BJ (cell line): ENCODE measurements around the gene CNOT4. TPM values are rescaled to one million over a fixed set of nuclear protein-coding genes. Genes with fewer than 3 reads are reported as not detected.

Experiments used
- CTCF ChIA-PET: fragments of 350-600 bp; formaldehyde crosslinking; extraction: SDS; loops from one replicate; lab custom pipeline; 2021; ENCODE audit warnings: antibody characterized with exemption, inconsistent platforms; lab: Yijun Ruan, JAX
- POLR2A ChIA-PET: fragments of 300-600 bp; sonication (Branson Sonifier 250); formaldehyde crosslinking; extraction: SDS; loops from one replicate; lab custom pipeline; 2021; ENCODE audit warnings: antibody characterized with exemption; lab: Charles Lee
- DNase-seq: peaks from one replicate; pipeline ENCODE4 v3.0.0-alpha.2; 2011; ENCODE audit warnings: low read depth
- H3K27me3 ChIP-seq: 2 replicates; pipeline ENCODE4 v1.6.0; 2011; ENCODE audit warnings: low read length; ENCODE audit not compliant: control insufficient read depth, insufficient read depth
- H3K36me3 ChIP-seq: 2 replicates; pipeline ENCODE4 v1.5.1; 2011; ENCODE audit warnings: low read length; ENCODE audit not compliant: control insufficient read depth, insufficient read depth
- H3K4me3 ChIP-seq: 2 replicates; pipeline ENCODE4 v1.5.1; 2011; ENCODE audit warnings: low read depth, mild to moderate bottlenecking, control low read depth, low read length
- CTCF ChIP-seq: IDR thresholded peaks from 2 replicates; pipeline ENCODE4 v1.5.1; 2011; ENCODE audit warnings: low read depth, mild to moderate bottlenecking, control low read depth, inconsistent platforms, low read length, moderate library complexity; ENCODE audit not compliant: insufficient read depth
- polyA minus RNA-seq: library from RNA; depleted of rRNA, polyadenylated mRNA; stranded (reverse); fragments of >200 nt; gene quantifications from 2 replicates; pipeline ENCODE4 v1.2.3, GENCODE V29; 2011; rRNA and poly(A)+ RNA removed
- polyA plus RNA-seq: library from polyadenylated mRNA; depleted of rRNA; stranded (reverse); fragments of >200 nt; gene quantifications from 2 replicates; pipeline ENCODE4 v1.2.3, GENCODE V29; 2011; rRNA removed

The CNOT4 gene
- 11.0 and 13.8 TPM in 2 replicates for polyA plus RNA-seq
- polyA minus RNA-seq, result 10.7 and 11.5 TPM in 2 replicates

- DNase-seq, result peak; percentile 81
- no peaks in the 10 kb centered on the region for H3K27me3 ChIP-seq
- TF ChIP-seq CTCF, result no peak
- no peaks in the 10 kb centered on the region for H3K36me3 ChIP-seq
- CTCF ChIA-PET, result interaction anchor here (0.7 to 1.2 kb wide), 2 partner anchors 235 to 236 kb away, joined by 3 to 4 read pairs; no protein-coding TSS in a partner anchor
- POLR2A ChIA-PET, result no interaction called here
- H3K4me3 ChIP-seq, result peak within 1 kb of the TSS; percentile 77
Observed at GRCh38 chr7:135509839-135510591, at the start of gene CNOT4. CNOT4 (minus strand) TSS chr7:135510102; CDS start chr7:135438331, 71,771 bp downstream.

GRCh38 chr7:135558881-135559280 is 49.0 kb upstream of the CNOT4 start:
- Histone ChIP-seq H3K4me3 (peak overlapping the region; percentile 93), H3K36me3 (no peaks in the 10 kb centered on the region), H3K27me3 (no peaks in the 10 kb centered on the region)
- DNase-seq, result no peak
- no peak for TF ChIP-seq CTCF
- CTCF ChIA-PET, result interaction anchor here (0.6 to 3.0 kb wide), 10 partner anchors 11 to 873 kb away, joined by 3 to 16 read pairs (median 4); no protein-coding TSS in a partner anchor
- POLR2A ChIA-PET, result no interaction called here

- CTCF ChIA-PET, result interaction anchor here (1.0 to 3.0 kb wide), 6 partner anchors 260 to 872 kb away, joined by 3 to 16 read pairs (median 7); no protein-coding TSS in a partner anchor
- POLR2A ChIA-PET, result no interaction called here
- peak; percentile 6 for DNase-seq
- Histone ChIP-seq H3K27me3 (no peaks in the 10 kb centered on the region), H3K36me3 (no peaks in the 10 kb centered on the region), H3K4me3 (peak overlapping the region; percentile 93)
- peak; percentile 66 for TF ChIP-seq CTCF
Observed at GRCh38 chr7:135558337-135558767, 48.5 kb upstream of the CNOT4 start.

GRCh38 chr7:135557455-135558336 is 47.8 kb upstream of the CNOT4 start, which contains the start of gene NUP205:
NUP205 (plus strand) TSS chr7:135557917; CDS start chr7:135557945, 28 bp downstream.
- ChIA-PET POLR2A (no interaction called here), CTCF (interaction anchor here (1.0 to 3.0 kb wide), 6 partner anchors 259 to 871 kb away, joined by 3 to 16 read pairs (median 7); no protein-coding TSS in a partner anchor)
- H3K36me3 ChIP-seq, result no peaks in the 10 kb centered on the region
- H3K27me3 ChIP-seq, result no peaks in the 10 kb centered on the region; the same call in 1 of the 2 replicates
- TF ChIP-seq CTCF, result no peak
- H3K4me3 ChIP-seq, result peak within 1 kb of the TSS; percentile 93
- peak; percentile 59 for DNase-seq
